Right ventricle myocardium superior (tissue), 1 donor: ENCODE measurements around the gene TRNT1. TPM values are rescaled to one million over a fixed set of nuclear protein-coding genes. Genes with fewer than 3 reads are reported as not detected.
A peak's percentile ranks its signal among the peaks of the same experiment; 100 is the strongest.

Experiments
- ATAC-seq: fragments of 200-7000 bp; cut with Tn5 transposase; one replicate; pipeline ENCODE4 v1.9.1; 2020; ENCODE audit warnings: mild to moderate bottlenecking; ENCODE audit not compliant: poor library complexity
- DNase-seq: peaks from one replicate; pipeline ENCODE4 v3.0.0-alpha.2; 2020
- intact Hi-C: fragments of 100-400 bp; cut with DNase I; formaldehyde crosslinking; loops from one replicate; pipeline ENCODE4 v1.11.2; 2022
- total RNA-seq: library from RNA; stranded (reverse); fragmentation: NEBNext Ultra II Directional; extraction: Animal tissue kit (Norgen Biotek cat#: 25700); gene quantifications from one replicate; pipeline ENCODE4 v1.2.1, GENCODE V29; 2021
- donor health status: DM: no; HTN: yes; CAD: no; lungs with severe emphysema.

TRNT1 gene
- total RNA-seq, 1 donor from 2014 or later, result 14.3 TPM

GRCh38 chr3:3160826-3161225, 34.1 kb downstream of the TRNT1 start:
- no peak for ATAC-seq
- intact Hi-C loops, result no loop called here
- no peak for DNase-seq

- ATAC-seq (no peak), DNase-seq (no peak)
- intact Hi-C loops, result no loop called here
Measured at GRCh38 chr3:3165241-3165640, 38.5 kb downstream of the TRNT1 start.

- ATAC-seq (no peak), DNase-seq (no peak)
- intact Hi-C loops, result no loop called here
Measured at GRCh38 chr3:3165650-3166049, 38.9 kb downstream of the TRNT1 start.

- no peak for ATAC-seq
- intact Hi-C loops, result no loop called here
Measured at GRCh38 chr3:3170998-3171397, 44.3 kb downstream of the TRNT1 start.

GRCh38 chr3:3172627-3173026, 45.9 kb downstream of the TRNT1 start:
- no peak for DNase-seq
- intact Hi-C loops, result no loop called here
- ATAC-seq, result no peak

More at GRCh38 chr3:3170998-3171397, 44.3 kb downstream of the TRNT1 start:
- DNase-seq, result no peak

GRCh38 chr3:3177861-3178497, 51.2 kb downstream of the TRNT1 start:
- intact Hi-C loops, result no loop called here
- ATAC-seq, result no peak
- no peak for DNase-seq

GRCh38 chr3:3178498-3179328, 52.0 kb downstream of the TRNT1 start:
- intact Hi-C loops, result no loop called here
- DNase-seq (no peak), ATAC-seq (no peak)

- peak; percentile 100 for ATAC-seq
- intact Hi-C loops, result no loop called here
- peak; percentile 93 for DNase-seq
Measured at GRCh38 chr3:3179407-3180094, 52.8 kb downstream of the TRNT1 start, which contains the start of gene CRBN. TSS of gene CRBN (minus strand) at chr3:3179691. CDS start at chr3:3179687, 4 bp downstream.

GRCh38 chr3:3180456-3180855, 53.7 kb downstream of the TRNT1 start:
- DNase-seq, result no peak
- intact Hi-C loops, result no loop called here
- ATAC-seq, result no peak

- no peak for DNase-seq
- ATAC-seq, result no peak
- intact Hi-C loops, result no loop called here
Measured at GRCh38 chr3:3184876-3185275, 58.1 kb downstream of the TRNT1 start.

- no peak for DNase-seq
- intact Hi-C loops, result no loop called here
- peak; percentile 73 for ATAC-seq
Measured at GRCh38 chr3:3189102-3189727, 62.5 kb downstream of the TRNT1 start.

- intact Hi-C loops, result no loop called here
- no peak for DNase-seq
- ATAC-seq, result no peak
Measured at GRCh38 chr3:3189961-3190360, 63.2 kb downstream of the TRNT1 start.

GRCh38 chr3:3191675-3192285, 65.0 kb downstream of the TRNT1 start:
- ATAC-seq (no peak), DNase-seq (no peak)
- intact Hi-C loops, result no loop called here

GRCh38 chr3:3192286-3192675, 65.5 kb downstream of the TRNT1 start:
- DNase-seq (no peak), ATAC-seq (no peak)
- intact Hi-C loops, result no loop called here

- ATAC-seq (no peak), DNase-seq (no peak)
- intact Hi-C loops, result loop anchor here (5.0 kb wide), 1 partner anchor 1097 kb away; no protein-coding TSS in a partner anchor
Measured at GRCh38 chr3:3194861-3195260, 68.1 kb downstream of the TRNT1 start.

GRCh38 chr3:3196148-3196861, 69.6 kb downstream of the TRNT1 start:
- intact Hi-C loops, result loop anchor here (5.0 kb wide), 1 partner anchor 1096 kb away; no protein-coding TSS in a partner anchor
- DNase-seq, result no peak
- no peak for ATAC-seq
